ENCODE data around the gene UBQLN2.

Gene UBQLN2

DNA sequence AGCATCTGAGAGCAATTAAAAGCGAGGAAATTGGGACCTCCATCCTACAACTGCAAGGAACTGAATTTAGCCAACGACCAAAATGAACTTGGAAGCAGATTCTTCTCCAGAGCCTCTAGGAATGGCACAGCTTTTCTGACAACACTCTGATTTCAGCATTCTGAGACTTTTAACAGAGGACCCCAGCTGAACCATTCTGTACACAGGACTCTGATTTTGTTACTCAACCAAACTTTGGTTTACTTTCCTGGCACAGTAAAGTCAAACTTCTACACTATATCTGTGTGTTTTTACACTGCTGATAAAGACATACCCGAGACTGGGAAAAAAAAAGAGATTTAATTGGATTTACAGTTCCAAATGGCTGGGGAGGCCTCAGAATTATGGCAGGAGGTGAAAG, 37.6 kb downstream of the UBQLN2 start:
- H3K4me1 ChIP-seq (ENCODE audit: control insufficient read depth, low read depth, low read length), result no peaks in the 10 kb centered on the region
- no peak overlapping the region for H3K4me2 ChIP-seq (ENCODE audit: low read length)
- H4K5ac ChIP-seq (ENCODE audit: low read length), result no peak overlapping the region
- H3K79me1 ChIP-seq (ENCODE audit: low read length), result no peaks in the 10 kb centered on the region
- no peak overlapping the region for H3K56ac ChIP-seq (ENCODE audit: low read length)
- no peaks in the 10 kb centered on the region for H3K36me3 ChIP-seq (ENCODE audit: control insufficient read depth, insufficient read depth, low read length)
- no peak overlapping the region for H3K27ac ChIP-seq (ENCODE audit: low read depth, low read length)
- H3K9ac ChIP-seq (ENCODE audit: low read length), result no peak overlapping the region
- no peak overlapping the region for H3K18ac ChIP-seq (ENCODE audit: low read length)
- WGBS (ENCODE audit: extremely low coverage, insufficient coverage, low lambda C conversion rate), result no CpG with 5 or more reads among the region's 3 CpGs
- no peak overlapping the region for H3K4ac ChIP-seq (ENCODE audit: low read depth, low read length)
- no peak overlapping the region for H2AK5ac ChIP-seq (ENCODE audit: low read length)
- H3K4me3 ChIP-seq (ENCODE audit: low read length), result no peak overlapping the region
- H2BK120ac ChIP-seq (ENCODE audit: low read depth, low read length), result no peak overlapping the region
- no peak overlapping the region for H2BK15ac ChIP-seq (replicated peaks; ENCODE audit: low read depth)
- no peaks in the 10 kb centered on the region for H3K79me2 ChIP-seq (ENCODE audit: control insufficient read depth, insufficient read depth, low read length)
- no peak for DNase-seq
- H3K23ac ChIP-seq (ENCODE audit: low read length), result no peak overlapping the region
- H2BK5ac ChIP-seq (ENCODE audit: low read length), result no peak overlapping the region
- no peaks in the 10 kb centered on the region for H3K27me3 ChIP-seq (ENCODE audit: insufficient read depth, low read length, poor library complexity)
- H4K8ac ChIP-seq (ENCODE audit: low read depth, low read length), result no peak overlapping the region

DNA sequence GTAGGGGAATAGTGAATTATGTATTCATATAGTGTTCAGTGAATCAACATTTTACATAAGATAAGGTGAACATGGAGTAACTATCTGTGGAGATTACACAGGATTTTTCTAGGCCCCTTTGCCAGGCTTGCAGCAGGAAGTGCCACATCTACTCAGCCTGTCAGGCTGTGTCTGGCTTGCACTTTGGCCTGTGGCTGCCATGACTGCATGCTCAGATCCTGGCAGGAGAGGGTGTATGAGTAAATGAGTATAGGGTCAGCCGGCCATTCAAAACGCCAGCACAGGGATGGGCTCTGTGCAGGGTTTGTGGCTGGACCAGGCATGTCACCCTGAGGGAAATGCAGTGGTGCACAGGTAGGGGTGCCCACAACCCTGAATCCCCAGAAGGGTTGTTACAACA, 51.9 kb downstream of the UBQLN2 start:
- Histone ChIP-seq H3K9ac (ENCODE audit: low read length) (no peak overlapping the region), H2BK15ac (replicated peaks; ENCODE audit: low read depth) (no peak overlapping the region), H2AK5ac (ENCODE audit: low read length) (no peak overlapping the region), H3K56ac (ENCODE audit: low read length) (no peak overlapping the region), H3K79me1 (ENCODE audit: low read length) (no peaks in the 10 kb centered on the region), H4K5ac (ENCODE audit: low read length) (no peak overlapping the region), H3K27ac (ENCODE audit: low read depth, low read length) (no peak overlapping the region), H3K4me1 (ENCODE audit: control insufficient read depth, low read depth, low read length) (no peaks in the 10 kb centered on the region), H3K18ac (ENCODE audit: low read length) (no peak overlapping the region), H3K23ac (ENCODE audit: low read length) (no peak overlapping the region), H3K4ac (ENCODE audit: low read depth, low read length) (no peak overlapping the region), H4K8ac (ENCODE audit: low read depth, low read length) (no peak overlapping the region), H3K27me3 (ENCODE audit: insufficient read depth, low read length, poor library complexity) (no peaks in the 10 kb centered on the region), H3K36me3 (ENCODE audit: control insufficient read depth, insufficient read depth, low read length) (no peaks in the 10 kb centered on the region), H2BK120ac (ENCODE audit: low read depth, low read length) (no peak overlapping the region), H3K4me2 (ENCODE audit: low read length) (no peak overlapping the region), H3K79me2 (ENCODE audit: control insufficient read depth, insufficient read depth, low read length) (no peaks in the 10 kb centered on the region), H3K4me3 (ENCODE audit: low read length) (no peak overlapping the region), H2BK5ac (ENCODE audit: low read length) (no peak overlapping the region)
- DNase-seq, result no peak
- no CpG with 5 or more reads among the region's 2 CpGs for WGBS (ENCODE audit: extremely low coverage, insufficient coverage, low lambda C conversion rate)

Measured in mesendoderm (in vitro differentiated cells).